ENCODE measurements around the gene GALE.

GALE gene

DNA sequence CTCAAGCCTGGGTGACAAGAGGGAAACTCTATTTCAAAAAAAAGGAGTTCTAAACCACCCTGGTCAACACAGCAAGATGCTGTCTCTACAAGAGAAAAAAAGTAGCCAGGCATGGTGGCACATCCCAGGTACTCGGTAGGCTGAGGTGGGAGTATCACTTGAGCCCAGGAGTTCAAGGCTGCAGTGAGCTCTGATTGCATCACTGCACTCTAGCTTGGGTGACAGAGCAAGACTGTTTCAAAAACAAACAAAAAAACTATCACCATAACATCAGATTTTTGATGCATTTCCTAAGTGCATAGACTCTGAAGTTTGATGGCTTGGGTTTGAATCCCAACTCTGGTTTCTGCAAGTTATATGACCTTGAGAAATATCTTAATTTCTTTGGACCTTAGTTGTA lies 47.6 kb downstream of the GALE start:
- Mint-ChIP-seq H3K27ac (no peak overlapping the region), H3K27me3 (no peaks in the 10 kb centered on the region), H3K4me3 (no peak overlapping the region), H3K36me3 (peaks cover 11% of the 10 kb centered on the region), H3K9me3 (no peaks in the 10 kb centered on the region), H3K4me1 (peaks cover 24% of the 10 kb centered on the region)

DNA sequence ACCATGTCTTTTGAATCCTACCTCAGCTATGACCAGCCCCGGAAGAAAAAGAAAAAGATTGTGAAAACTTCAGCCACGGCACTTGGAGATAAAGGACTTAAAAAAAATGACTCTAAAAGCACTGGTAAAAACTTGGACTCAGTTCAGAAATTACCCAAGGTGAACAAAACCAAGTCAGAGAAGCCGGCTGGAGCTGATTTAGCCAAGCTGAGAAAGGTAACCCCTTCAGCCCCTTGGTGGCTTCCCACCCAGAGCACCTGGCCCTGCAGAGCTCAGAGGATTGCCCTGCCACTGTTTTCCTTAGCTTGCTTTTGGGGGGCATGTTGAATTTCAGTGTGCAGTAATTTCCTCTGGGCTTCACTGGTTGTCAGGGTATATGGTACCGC lies 48.7 kb downstream of the GALE start:
- Mint-ChIP-seq H3K9me3 (no peaks in the 10 kb centered on the region), H3K36me3 (peaks cover 11% of the 10 kb centered on the region), H3K27ac (no peak overlapping the region), H3K4me3 (no peak overlapping the region), H3K27me3 (no peaks in the 10 kb centered on the region), H3K4me1 (peaks cover 35% of the 10 kb centered on the region)

DNA sequence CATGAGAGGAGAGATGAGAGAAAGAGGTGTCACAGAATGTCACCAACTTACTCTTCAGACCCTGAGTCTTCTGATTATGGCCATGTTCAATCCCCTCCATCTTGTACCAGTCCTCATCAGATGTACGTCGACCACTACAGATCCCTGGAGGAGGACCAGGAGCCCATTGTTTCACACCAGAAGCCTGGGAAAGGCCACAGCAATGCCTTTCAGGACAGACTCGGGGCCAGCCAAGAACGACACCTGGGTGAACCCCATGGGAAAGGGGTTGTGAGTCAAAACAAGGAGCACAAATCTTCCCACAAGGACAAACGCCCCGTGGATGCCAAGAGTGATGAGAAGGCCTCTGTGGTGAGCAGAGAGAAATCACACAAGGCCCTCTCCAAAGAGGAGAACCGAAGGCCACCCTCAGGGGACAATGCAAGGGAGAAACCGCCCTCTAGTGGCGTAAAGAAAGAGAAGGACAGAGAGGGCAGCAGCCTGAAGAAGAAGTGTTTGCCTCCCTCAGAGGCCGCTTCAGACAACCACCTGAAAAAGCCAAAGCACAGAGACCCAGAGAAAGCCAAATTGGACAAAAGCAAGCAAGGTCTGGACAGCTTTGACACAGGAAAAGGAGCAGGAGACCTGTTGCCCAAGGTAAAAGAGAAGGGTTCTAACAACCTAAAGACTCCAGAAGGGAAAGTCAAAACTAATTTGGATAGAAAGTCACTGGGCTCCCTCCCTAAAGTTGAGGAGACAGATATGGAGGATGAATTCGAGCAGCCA lies 49.3 kb downstream of the GALE start:
- Mint-ChIP-seq H3K27me3 (no peaks in the 10 kb centered on the region), H3K4me1 (peaks cover 39% of the 10 kb centered on the region), H3K36me3 (peaks cover 12% of the 10 kb centered on the region), H3K27ac (peak overlapping the region; percentile 59), H3K4me3 (no peak overlapping the region), H3K9me3 (no peaks in the 10 kb centered on the region)

DNA sequence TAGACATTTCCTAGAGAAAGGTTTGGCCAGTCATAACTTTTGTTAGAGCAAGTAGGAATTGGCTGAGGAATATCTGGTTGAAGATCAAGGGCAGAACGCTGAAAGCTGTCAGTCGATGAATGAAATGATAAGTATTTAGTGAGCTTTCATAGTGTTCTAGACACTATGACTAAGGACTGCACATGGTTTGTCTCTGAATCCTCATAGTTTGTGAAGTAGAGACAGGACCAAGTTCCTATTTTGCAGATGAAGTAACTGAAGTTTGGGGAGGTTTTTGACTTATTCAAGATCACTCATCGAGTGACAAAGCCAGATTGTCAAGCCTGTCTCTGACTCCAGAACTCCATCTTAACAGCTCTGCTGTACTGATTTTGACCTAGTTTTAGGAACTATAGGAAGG lies 52.5 kb downstream of the GALE start:
- Mint-ChIP-seq H3K4me1 (peaks cover 55% of the 10 kb centered on the region), H3K27me3 (no peaks in the 10 kb centered on the region), H3K9me3 (no peaks in the 10 kb centered on the region), H3K36me3 (peaks cover 8% of the 10 kb centered on the region), H3K4me3 (no peak overlapping the region), H3K27ac (no peak overlapping the region)
